ENCODE results near the gene KCMF1.

DNA sequence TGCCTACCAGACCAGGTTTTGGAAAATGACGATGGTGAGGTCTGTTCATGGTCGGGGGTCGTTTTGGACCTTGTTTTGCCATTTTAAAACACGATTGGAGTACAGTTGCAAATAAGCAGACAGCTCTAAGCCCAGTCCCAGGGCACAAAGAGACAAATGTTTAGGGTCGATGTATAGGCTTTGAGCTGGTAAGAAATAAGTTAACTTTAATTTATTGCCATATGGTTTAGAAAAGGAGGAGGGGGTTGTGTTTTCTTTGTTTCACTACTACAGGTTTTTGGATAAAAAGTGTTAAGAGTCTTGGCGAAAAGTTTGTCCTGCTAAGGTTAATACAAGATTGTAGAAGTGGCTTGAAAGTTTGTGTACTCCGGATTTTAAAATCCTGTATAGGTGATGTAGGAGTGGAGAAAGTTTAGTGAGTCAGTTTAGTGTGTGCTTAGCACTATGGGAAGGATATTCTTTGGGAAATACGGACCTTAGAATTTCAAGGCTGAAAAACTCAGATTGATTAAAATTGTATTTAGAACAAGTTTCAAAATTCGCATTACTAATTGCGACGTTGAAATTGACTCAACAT lies 1.3 kb downstream of the KCMF1 start:
- TF ChIP-seq POLR2A (IDR thresholded peaks at IDR 0.05) (no peak), CTCF (IDR thresholded peaks at IDR 0.05) (no peak)

Measured in upper lobe of left lung (tissue), 4 donors.